K562 (cell line): ENCODE results near the gene PARD6A. TPM values are rescaled to one million over a fixed set of nuclear protein-coding genes. Genes with fewer than 3 reads are reported as not detected.

Source experiments
- ATAC-seq: fragments of 200-7000 bp; cut with Tn5 transposase; 3 replicates; pipeline ENCODE4 v1.9.1; 2020; ENCODE audit warnings: moderate library complexity
- BruUV-seq: library from RNA; stranded (reverse); fragments of 400-500 nt; replicated peaks from 2 replicates; lab custom pipeline; 2021; lab: Mats Ljungman, UMichigan
- CTCF ChIA-PET: fragments of 300-600 bp; formaldehyde crosslinking; extraction: SDS; loops from one replicate; lab custom pipeline; 2021; ENCODE audit warnings: low intra/inter-chr PET ratio; lab: Yijun Ruan, JAX
- POLR2A ChIA-PET: fragments of 300-600, 350-650 bp; sonication (Branson Sonifier 250); formaldehyde crosslinking; extraction: SDS; loops from one replicate; lab custom pipeline; 2021; ENCODE audit warnings: antibody characterized with exemption, inconsistent platforms; lab: Yijun Ruan, JAX
- DNase-seq, 4 experiments: peaks; one replicate each; pipeline versions ENCODE4 v3.0.0 to v3.0.0-alpha.2; 2011 to 2018; ENCODE audit warnings: low spot score in 3 of 4, mixed read lengths in 3 of 4; ENCODE audit errors: extremely low read depth in 1 of 4
- FAIRE-seq: peaks from 2 replicates; lab custom pipeline; 2011; peaks lifted over from hg19 to GRCh38; lab: Jason Lieb, UNC
- H2AFZ ChIP-seq: 2 replicates; pipeline ENCODE4 v1.6.0; 2011; ENCODE audit warnings: low read depth, low read length, control low read depth, inconsistent platforms
- H3K27ac ChIP-seq: fragments of 200-600 bp; 3 replicates; pipeline ENCODE4 v1.8.0; 2011; ENCODE audit warnings: low read depth, mild to moderate bottlenecking, control low read depth, inconsistent platforms, low read length, moderate library complexity, mixed read lengths; ENCODE audit errors: extremely low read depth
- H3K27me3 ChIP-seq, 2 experiments: fragments of 300-600 bp in 1 of 2; 2 replicates in 1 of 2; 3 replicates in 1 of 2; pipeline versions ENCODE4 v1.6.0 to v1.8.0; 2011; ENCODE audit warnings: inconsistent platforms in 2 of 2, low read length in 2 of 2, mild to moderate bottlenecking in 1 of 2, mixed read lengths in 1 of 2, moderate library complexity in 1 of 2; ENCODE audit not compliant: control insufficient read depth in 2 of 2, insufficient read depth in 2 of 2
- H3K36me3 ChIP-seq: fragments of 300-600 bp; 3 replicates; pipeline ENCODE4 v1.8.0; 2011; ENCODE audit warnings: mild to moderate bottlenecking, low read length, inconsistent platforms; ENCODE audit not compliant: control insufficient read depth, insufficient read depth
- H3K4me1 ChIP-seq, 2 experiments: fragments of 200-600 bp in 1 of 2; replicated peaks in 1 of 2; 2 replicates in 1 of 2; 3 replicates in 1 of 2; pipeline versions ENCODE4 v1.5.1 to v1.8.0; 2011; ENCODE audit warnings: inconsistent platforms in 2 of 2, low read length in 2 of 2, mild to moderate bottlenecking in 1 of 2, mixed read lengths in 1 of 2, moderate library complexity in 1 of 2; ENCODE audit not compliant: control insufficient read depth in 2 of 2, insufficient read depth in 2 of 2
- H3K4me2 ChIP-seq: 2 replicates; pipeline ENCODE4 v1.6.1; 2011; ENCODE audit warnings: low read length, control low read depth, inconsistent platforms, mixed read lengths; ENCODE audit not compliant: insufficient read depth
- H3K4me3 ChIP-seq: fragments of 200-600 bp; sonication (generic), shearing (Covaris generic); 2 replicates; pipeline ENCODE4 v1.5.1; 2016; ENCODE audit warnings: control low read depth, inconsistent platforms
- H3K79me2 ChIP-seq: fragments of 200-600 bp; 3 replicates; pipeline ENCODE4 v1.8.0; 2011; ENCODE audit warnings: low read length, inconsistent platforms; ENCODE audit not compliant: control insufficient read depth, insufficient read depth
- H3K9ac ChIP-seq, 2 experiments: 2 replicates each; pipeline versions ENCODE4 v1.6.0 to v1.6.1; 2011; ENCODE audit warnings: low read depth in 2 of 2, low read length in 2 of 2, control low read depth in 1 of 2, inconsistent platforms in 1 of 2, mild to moderate bottlenecking in 1 of 2, mixed read lengths in 1 of 2; ENCODE audit not compliant: insufficient read depth in 1 of 2
- H3K9me1 ChIP-seq: one replicate; pipeline ENCODE4 v1.6.0; 2011; ENCODE audit warnings: inconsistent platforms, mild to moderate bottlenecking, low read length, moderate library complexity; ENCODE audit not compliant: control insufficient read depth, insufficient read depth
- H3K9me3 ChIP-seq: replicated peaks from 2 replicates; pipeline ENCODE4 v1.5.1; 2011; ENCODE audit warnings: low read depth, low read length, inconsistent platforms; ENCODE audit not compliant: control insufficient read depth, insufficient read depth
- H4K20me1 ChIP-seq: replicated peaks from 2 replicates; pipeline ENCODE4 v1.6.1; 2011; ENCODE audit warnings: low read length, inconsistent platforms, mixed read lengths; ENCODE audit not compliant: control insufficient read depth, insufficient read depth
- BHLHE40 ChIP-seq: IDR thresholded peaks from 2 replicates; pipeline ENCODE4 v1.6.1; 2011; ENCODE audit warnings: low read length, improper control_type of control experiment
- ELF2 ChIP-seq: fragments of 250-450 bp; sonication (Bioruptor Pico); IDR thresholded peaks from 2 replicates; pipeline ENCODE4 v1.5.0; 2021; ENCODE audit warnings: mild to moderate bottlenecking
- FOXJ3 ChIP-seq: sonication (generic); formaldehyde crosslinking; IDR thresholded peaks from 2 replicates; pipeline ENCODE4 v1.4.0; 2020; ENCODE audit warnings: mild to moderate bottlenecking, missing genetic modification reagents
- KDM5B ChIP-seq: fragments of 200-600 bp; sonication (generic); IDR thresholded peaks from 2 replicates; pipeline ENCODE4 v1.6.1; 2012; ENCODE audit warnings: low read depth, mild to moderate bottlenecking, moderate library complexity, low read length, control low read depth, inconsistent platforms; ENCODE audit not compliant: insufficient replicate concordance
- MYC ChIP-seq, 2 experiments: fragments of 250-450 bp in 1 of 2; sonication (Bioruptor Pico) in 1 of 2; IDR thresholded peaks; 2 replicates each; pipeline versions ENCODE4 v1.5.1 to v1.6.1; 2012 to 2021; ENCODE audit warnings: low read depth in 2 of 2, borderline replicate concordance in 1 of 2, improper control_type of control experiment in 1 of 2, low read length in 1 of 2, mild to moderate bottlenecking in 1 of 2, moderate library complexity in 1 of 2
- NELFE ChIP-seq: IDR thresholded peaks from 2 replicates; pipeline ENCODE4 v1.6.1; 2011; ENCODE audit warnings: mild to moderate bottlenecking; ENCODE audit not compliant: insufficient read depth, insufficient read length
- PRDM10 ChIP-seq: fragments of 450-650 bp; IDR thresholded peaks from 2 replicates; pipeline ENCODE4 v1.6.1; 2018; ENCODE audit not compliant: partially characterized antibody
- SMAD2 ChIP-seq: fragments of 150-350 bp; IDR thresholded peaks from 2 replicates; pipeline ENCODE4 v1.6.1; 2014; ENCODE audit warnings: low read depth, mild to moderate bottlenecking, low read length
- SNAPC5 ChIP-seq: fragments of 250-450 bp; sonication (Bioruptor Pico); IDR thresholded peaks from 2 replicates; pipeline ENCODE4 v1.8.0; 2021; ENCODE audit warnings: moderate library complexity, mild to moderate bottlenecking, inconsistent platforms
- TRIM24 ChIP-seq, 2 experiments: fragments of 450-650 bp; IDR thresholded peaks; 2 replicates each; pipeline ENCODE4 v1.6.1; 2016
- U2AF1 ChIP-seq: fragments of 200-400 bp; formaldehyde crosslinking; optimal IDR thresholded peaks from 2 replicates; pipeline ENCODE3; 2017; ENCODE audit warnings: mild to moderate bottlenecking, low read depth, low read length, moderate library complexity
- WGBS: fragments of 100-300 bp; shearing (Covaris generic); methylation state at CpG from one replicate; pipeline ENCODE4 v1.1.6; 2016; ENCODE audit warnings: low coverage, mixed read lengths; ENCODE audit not compliant: insufficient coverage; ENCODE audit errors: missing lambda C conversion rate; 5-methylcytosine and 5-hydroxymethylcytosine counted together
- in situ Hi-C: fragments of 300-500 bp; cut with MboI; formaldehyde crosslinking; loops from 4 replicates; pipeline ENCODE4 v1.15.0; 2018; ENCODE audit warnings: inconsistent platforms, mixed read lengths
- intact Hi-C: fragments of 100-400 bp; cut with micrococcal nuclease; formaldehyde crosslinking; loops from 2 replicates; pipeline ENCODE4 v1.14.2; 2022
- polyA plus RNA-seq, 8 experiments: library from polyadenylated mRNA; depleted of rRNA in 4 of 8; stranded (reverse) in 5 of 8; unstranded in 3 of 8; fragments of >200 nt; fragmentation: Nextera tagmentation in 2 of 8; fragmentation: Illumina TruSeq in 1 of 8; extraction: Ambion mirVana in 2 of 8; extraction: Trizol in 1 of 8; gene quantifications; 2 replicates each; pipeline versions ENCODE4 v1.2.1 to v1.2.3, GENCODE V29; 2011 to 2014; ENCODE audit warnings: inconsistent platforms in 1 of 8, missing spikeins in 1 of 8
- total RNA-seq, 7 experiments: library from RNA; depleted of rRNA in 6 of 7; stranded (reverse); fragments of >200 nt in 6 of 7; fragmentation: Illumina TruSeq in 2 of 7; extraction: Trizol in 2 of 7; gene quantifications; 2 replicates each; pipeline versions ENCODE4 v1.2.1 to v1.2.3, GENCODE V29; 2011 to 2021; ENCODE audit warnings: low replicate concordance in 1 of 7

The PARD6A gene
- total and polyA plus RNA-seq, 9 of the 15 experiments (the other 6 are each of a cell fraction or from before 2014, with no cell fraction given) = 0.04 to 2.0 (median 0.44) TPM

GRCh38 chr16:67641779-67642708, 18.7 kb upstream of the PARD6A start (continued):
- TF ChIP-seq MYC (IDR thresholded peaks at IDR 0.05; ENCODE audit: low read depth, low read length) (peak; percentile 22; the same call in 1 of the 2 replicates), MYC (CRISPR knock-in tag; IDR thresholded peaks at IDR 0.05; ENCODE audit: borderline replicate concordance, low read depth) (no peak), KDM5B (no peak)
- TF ChIP-seq, all 486 proteins: peak for 4

- no peaks in the 10 kb centered on the region for H3K9me1 ChIP-seq
- POLR2A ChIA-PET = interaction anchor here (0.6 to 2.0 kb wide), 2 partner anchors 123 to 379 kb away, joined by 3 to 6 read pairs; partner anchors contain the start of genes DDX28 and DUS2
- no peak for ATAC-seq
- intact Hi-C loops (loop anchor here (1.0 to 5.0 kb wide), 3 partner anchors 82 to 123 kb away; partner anchors contain the start of gene CTCF), in situ Hi-C loops (loop anchor here (5.0 kb wide), 1 partner anchor 107 kb away; no protein-coding TSS in a partner anchor)
- DNase-seq = no peak
- CTCF ChIA-PET = interaction anchor here (1.2 to 2.9 kb wide), 3 partner anchors 97 to 150 kb away, joined by 4 to 50 read pairs (median 32); no protein-coding TSS in a partner anchor
- H4K20me1 ChIP-seq = no peaks in the 10 kb centered on the region; the same call in 1 of the 2 replicates
- no peak overlapping the region for H3K27ac ChIP-seq
- no peaks in the 10 kb centered on the region for H3K79me2 ChIP-seq
- 57% methylated on average over 4 of the region's 9 CpGs for WGBS
- no TSS peak for BruUV-seq
- H3K36me3 ChIP-seq = peaks cover 2% of the 10 kb centered on the region; the same call in 2 of the 3 replicates
- no peak overlapping the region for H2AFZ ChIP-seq
- H3K4me2 ChIP-seq = no peak overlapping the region
- no peak for FAIRE-seq
- H3K4me1 ChIP-seq = peaks cover 0 to 45% of the 10 kb centered on the region in 2 experiments; a peak in 2 of 5 replicates
- no peaks in the 10 kb centered on the region for H3K9me3 ChIP-seq
- peaks cover 6 to 24% of the 10 kb centered on the region in 2 experiments; a peak in 4 of 5 replicates for H3K27me3 ChIP-seq
- no peak overlapping the region for H3K9ac ChIP-seq
- H3K4me3 ChIP-seq = no peak overlapping the region
- no peak for TF ChIP-seq NELFE
- TF ChIP-seq TRIM24 (IDR thresholded peaks at IDR 0.05) = no peak
- no peak for TF ChIP-seq BHLHE40
- no peak for TF ChIP-seq ELF2 (CRISPR knock-in tag)
- TF ChIP-seq SNAPC5 (CRISPR knock-in tag) = no peak
- no peak for TF ChIP-seq SMAD2
- TF ChIP-seq U2AF1 = no peak
- no peak for TF ChIP-seq PRDM10
- TF ChIP-seq FOXJ3 = no peak
Measured at GRCh38 chr16:67644038-67644437, 16.7 kb upstream of the PARD6A start.
